Gastroesophageal sphincter (tissue), 4 donors: ENCODE measurements around the gene ATP10A. TPM values are rescaled to one million over a fixed set of nuclear protein-coding genes. Genes with fewer than 3 reads are reported as not detected.

ENCODE experiments used
- ATAC-seq: fragments of 150-250 bp; one replicate; pipeline ENCODE4 v1.9.1; 2016; ENCODE audit warnings: mild to moderate bottlenecking, moderate library complexity
- H3K27ac ChIP-seq, 4 donors: fragments of 200-600 bp; sonication (generic) in 3 of 4; 1 replicate in 3 of 4; 2 replicates in 1 of 4; pipeline ENCODE4 v1.5.1; 2016 to 2019
- H3K27me3 ChIP-seq: fragments of 200-600 bp; sonication (generic); one replicate; pipeline ENCODE4 v1.5.1; 2019
- H3K36me3 ChIP-seq, 2 donors: fragments of 200-600 bp; sonication (generic); one replicate each; pipeline ENCODE4 v1.5.1; 2019; ENCODE audit warnings: control low read depth in 1 of 2
- H3K4me1 ChIP-seq, 3 donors: fragments of 200-600 bp; sonication (generic); 1 replicate in 2 of 3; 2 replicates in 1 of 3; pipeline ENCODE4 v1.5.1; 2016 to 2019; ENCODE audit warnings: control low read depth in 2 of 3
- H3K4me3 ChIP-seq, 2 donors: fragments of 200-600 bp; sonication (generic); one replicate each; pipeline ENCODE4 v1.5.1; 2019; ENCODE audit warnings: mild to moderate bottlenecking in 1 of 2, moderate library complexity in 1 of 2
- H3K9me3 ChIP-seq, 3 donors: fragments of 200-600 bp; sonication (generic); one replicate each; pipeline ENCODE4 v1.5.1; 2017 to 2019; ENCODE audit warnings: control low read depth in 2 of 3
- CTCF ChIP-seq, 4 experiments: fragments of 200-600 bp in 2 of 4; fragments of 450-650 bp in 2 of 4; sonication (generic) in 1 of 4; IDR thresholded peaks; one replicate each; pipeline ENCODE4 v1.5.1; 2017 to 2019; ENCODE audit warnings: antibody characterized with exemption in 4 of 4, mild to moderate bottlenecking in 2 of 4, moderate library complexity in 2 of 4
- EP300 ChIP-seq: sonication (generic); formaldehyde crosslinking; IDR thresholded peaks from one replicate; pipeline ENCODE4 v1.6.1; 2017; ENCODE audit warnings: antibody characterized with exemption, mild to moderate bottlenecking
- POLR2A ChIP-seq, 2 donors: fragments of 450-650 bp; IDR thresholded peaks; one replicate each; pipeline ENCODE4 v1.6.1; 2017; ENCODE audit warnings: antibody characterized with exemption in 2 of 2, mild to moderate bottlenecking in 2 of 2, moderate library complexity in 1 of 2
- POLR2AphosphoS5 ChIP-seq: sonication (generic); formaldehyde crosslinking; IDR thresholded peaks from one replicate; pipeline ENCODE4 v1.6.1; 2017; ENCODE audit warnings: antibody characterized with exemption
- WGBS, 2 donors: methylation state at CpG; one replicate each; pipeline ENCODE4 v1.1.5; 2018; ENCODE audit warnings: low coverage in 1 of 2; 5-methylcytosine and 5-hydroxymethylcytosine counted together
- total RNA-seq, 4 donors: library from RNA; depleted of rRNA; stranded (reverse); fragments of >200 nt; gene quantifications; one replicate each; pipeline ENCODE4 v1.1.0, GENCODE V29; 2016

Gene ATP10A
- total RNA-seq, 4 donors from 2014 or later = 22.9 to 41.8 (median 24.6) TPM

- peaks cover 3 to 46% (median 9%) of the 10 kb centered on the region in 3 donors for H3K4me1 ChIP-seq
- H3K4me3 ChIP-seq = no peak overlapping the region
- H3K27me3 ChIP-seq = no peaks in the 10 kb centered on the region
- TF ChIP-seq POLR2AphosphoS5 = no peak
- TF ChIP-seq EP300 = no peak
- no peak for TF ChIP-seq POLR2A (IDR thresholded peaks at IDR 0.05)
- TF ChIP-seq CTCF (IDR thresholded peaks at IDR 0.05) = no peak
- H3K9me3 ChIP-seq = no peaks in the 10 kb centered on the region
- H3K27ac ChIP-seq = peak overlapping the region; percentile 21 to 89 (median 68)
- no peak for ATAC-seq
- H3K36me3 ChIP-seq = no peaks in the 10 kb centered on the region
Measured at GRCh38 chr15:25825207-25825606, 37.9 kb downstream of the ATP10A start.

GRCh38 chr15:25824618-25825017, 38.5 kb downstream of the ATP10A start:
- no peak for ATAC-seq
- no peak overlapping the region for H3K4me3 ChIP-seq
- H3K27ac ChIP-seq = peak overlapping the region; percentile 21 to 89 (median 68)
- WGBS, 2 donors = 66 to 83% methylated on average over 5 to 6 of the region's 6 CpGs
- no peaks in the 10 kb centered on the region for H3K9me3 ChIP-seq
- no peak for TF ChIP-seq POLR2AphosphoS5
- no peak for TF ChIP-seq EP300
- TF ChIP-seq POLR2A (IDR thresholded peaks at IDR 0.05) = no peak
- no peak for TF ChIP-seq CTCF (IDR thresholded peaks at IDR 0.05)
- no peaks in the 10 kb centered on the region for H3K36me3 ChIP-seq
- H3K27me3 ChIP-seq = no peaks in the 10 kb centered on the region
- H3K4me1 ChIP-seq = peaks cover 3 to 41% (median 3%) of the 10 kb centered on the region in 3 donors

- Histone ChIP-seq H3K4me3 (no peak overlapping the region), H3K36me3 (no peaks in the 10 kb centered on the region), H3K4me1 (peaks cover 0 to 53% (median 0%) of the 10 kb centered on the region in 3 donors), H3K27me3 (no peaks in the 10 kb centered on the region), H3K9me3 (no peaks in the 10 kb centered on the region), H3K27ac (no peak overlapping the region)
- 79 to 81% methylated on average over 3 of the region's 3 CpGs for WGBS, 2 donors
- ATAC-seq = no peak
- TF ChIP-seq CTCF (IDR thresholded peaks at IDR 0.05) (no peak), POLR2AphosphoS5 (no peak), EP300 (no peak), POLR2A (IDR thresholded peaks at IDR 0.05) (no peak)
Measured at GRCh38 chr15:25812845-25813244, 50.3 kb downstream of the ATP10A start.

- no peaks in the 10 kb centered on the region for H3K36me3 ChIP-seq
- peaks cover 0 to 53% (median 0%) of the 10 kb centered on the region in 3 donors for H3K4me1 ChIP-seq
- WGBS, 2 donors = 0 to 70% methylated on average over 1 to 4 of the region's 4 CpGs
- ATAC-seq = no peak
- H3K27ac ChIP-seq = no peak overlapping the region
- H3K27me3 ChIP-seq = no peaks in the 10 kb centered on the region
- no peak overlapping the region for H3K4me3 ChIP-seq
- TF ChIP-seq EP300 = no peak
- H3K9me3 ChIP-seq = no peaks in the 10 kb centered on the region
Measured at GRCh38 chr15:25812073-25812472, 51.1 kb downstream of the ATP10A start.

- no peak for ATAC-seq
- H3K4me1 ChIP-seq = peaks cover 0 to 53% (median 0%) of the 10 kb centered on the region in 3 donors
- 62 to 92% methylated on average over 3 to 5 of the region's 9 CpGs for WGBS, 2 donors
Measured at GRCh38 chr15:25811481-25811906, 51.6 kb downstream of the ATP10A start.

More at GRCh38 chr15:25811481-25811906, 51.6 kb downstream of the ATP10A start:
- TF ChIP-seq POLR2AphosphoS5 (no peak), EP300 (no peak), POLR2A (IDR thresholded peaks at IDR 0.05) (no peak), CTCF (IDR thresholded peaks at IDR 0.05) (no peak)
- Histone ChIP-seq H3K9me3 (no peaks in the 10 kb centered on the region), H3K4me3 (no peak overlapping the region), H3K27me3 (no peaks in the 10 kb centered on the region), H3K27ac (no peak overlapping the region), H3K36me3 (no peaks in the 10 kb centered on the region)
